Posterior cingulate gyrus (tissue), 11 donors: Measurements from ENCODE around the gene CELSR1.

Experiments
- DNase-seq, 10 donors: peaks; one replicate each; pipeline versions ENCODE4 v3.0.0 to v3.0.0-alpha.2; 2020 to 2021; ENCODE audit warnings: mixed read lengths in 3 of 10
- intact Hi-C: fragments of 100-400 bp; cut with DNase I; formaldehyde crosslinking; loops from one replicate; pipeline ENCODE4 v1.15.1; 2023

CELSR1 gene

GRCh38 chr22:46560696-46561295 is 23.4 kb upstream of the CELSR1 start:
- peak in 3 of 10 donors; percentile 34 to 69 (median 55) for DNase-seq
- intact Hi-C loops = no loop called here

GRCh38 chr22:46557736-46558480 is 20.5 kb upstream of the CELSR1 start:
- DNase-seq = peak in 3 of 10 donors; percentile 43 to 63 (median 55)
- intact Hi-C loops = no loop called here

- DNase-seq = no peak
- intact Hi-C loops = no loop called here
Measured at GRCh38 chr22:46556775-46557174, 19.4 kb upstream of the CELSR1 start.

GRCh38 chr22:46553189-46553588 is 15.8 kb upstream of the CELSR1 start:
- intact Hi-C loops = no loop called here
- DNase-seq = no peak

- intact Hi-C loops = no loop called here
- DNase-seq = peak in 3 of 10 donors; percentile 20 to 43 (median 40)
Measured at GRCh38 chr22:46551996-46552395, 14.6 kb upstream of the CELSR1 start.

GRCh38 chr22:46551321-46551720 is 13.9 kb upstream of the CELSR1 start:
- intact Hi-C loops = no loop called here
- peak in 3 of 10 donors; percentile 47 to 60 (median 51) for DNase-seq

GRCh38 chr22:46549971-46550641 is 12.7 kb upstream of the CELSR1 start:
- intact Hi-C loops = loop anchor here (10.0 kb wide), 1 partner anchor 555 kb away; no protein-coding TSS in a partner anchor
- DNase-seq = peak in 3 of 10 donors; percentile 44 to 81 (median 74)

GRCh38 chr22:46549563-46549840 is 12.1 kb upstream of the CELSR1 start:
- intact Hi-C loops = loop anchor here (10.0 kb wide), 1 partner anchor 555 kb away; no protein-coding TSS in a partner anchor
- peak in 2 of 10 donors; percentile 19 to 41 for DNase-seq

- DNase-seq = peak in 3 of 10 donors; percentile 35 to 81 (median 64)
- intact Hi-C loops = loop anchor here (10.0 kb wide), 1 partner anchor 553 kb away; no protein-coding TSS in a partner anchor
Measured at GRCh38 chr22:46547883-46548244, 10.4 kb upstream of the CELSR1 start.

- DNase-seq = peak in 3 of 10 donors; percentile 70 to 80 (median 76)
- intact Hi-C loops = loop anchor here (10.0 kb wide), 1 partner anchor 553 kb away; no protein-coding TSS in a partner anchor
Measured at GRCh38 chr22:46547179-46547882, 9.9 kb upstream of the CELSR1 start.

GRCh38 chr22:46546466-46547178 is 9.2 kb upstream of the CELSR1 start:
- intact Hi-C loops = loop anchor here (10.0 kb wide), 1 partner anchor 552 kb away; no protein-coding TSS in a partner anchor
- peak in 3 of 10 donors; percentile 14 to 76 (median 50) for DNase-seq

GRCh38 chr22:46545086-46545792 is 7.8 kb upstream of the CELSR1 start:
- intact Hi-C loops = loop anchor here (10.0 kb wide), 1 partner anchor 550 kb away; no protein-coding TSS in a partner anchor
- peak in 3 of 10 donors; percentile 23 to 29 (median 24) for DNase-seq

GRCh38 chr22:46542011-46542985 is 4.9 kb upstream of the CELSR1 start:
- peak; percentile 59 to 97 (median 74) for DNase-seq
- intact Hi-C loops = loop anchor here (1.0 to 10.0 kb wide), 3 partner anchors 187 to 547 kb away; no protein-coding TSS in a partner anchor

- peak in 2 of 10 donors; percentile 36 to 38 for DNase-seq
- intact Hi-C loops = loop anchor here (10.0 kb wide), 1 partner anchor 547 kb away; no protein-coding TSS in a partner anchor
Measured at GRCh38 chr22:46541536-46541935, 4.1 kb upstream of the CELSR1 start.

- intact Hi-C loops = loop anchor here (10.0 kb wide), 1 partner anchor 546 kb away; no protein-coding TSS in a partner anchor
Measured at GRCh38 chr22:46540874-46541273, 3.5 kb upstream of the CELSR1 start.

GRCh38 chr22:46539169-46539568 is 1.7 kb upstream of the CELSR1 start:
- intact Hi-C loops = no loop called here
- DNase-seq = peak in 2 of 10 donors; percentile 39 to 63

More at GRCh38 chr22:46540874-46541273, 3.5 kb upstream of the CELSR1 start:
- peak in 1 of 10 donors; percentile 49 for DNase-seq

GRCh38 chr22:46538814-46539160 is 1.4 kb upstream of the CELSR1 start:
- intact Hi-C loops = no loop called here
- peak in 6 of 10 donors; percentile 39 to 91 (median 71) for DNase-seq
